ENCODE results near the gene CAPN15.
A peak's percentile ranks its signal among the peaks of the same experiment; 100 is the strongest.

The CAPN15 gene

DNA sequence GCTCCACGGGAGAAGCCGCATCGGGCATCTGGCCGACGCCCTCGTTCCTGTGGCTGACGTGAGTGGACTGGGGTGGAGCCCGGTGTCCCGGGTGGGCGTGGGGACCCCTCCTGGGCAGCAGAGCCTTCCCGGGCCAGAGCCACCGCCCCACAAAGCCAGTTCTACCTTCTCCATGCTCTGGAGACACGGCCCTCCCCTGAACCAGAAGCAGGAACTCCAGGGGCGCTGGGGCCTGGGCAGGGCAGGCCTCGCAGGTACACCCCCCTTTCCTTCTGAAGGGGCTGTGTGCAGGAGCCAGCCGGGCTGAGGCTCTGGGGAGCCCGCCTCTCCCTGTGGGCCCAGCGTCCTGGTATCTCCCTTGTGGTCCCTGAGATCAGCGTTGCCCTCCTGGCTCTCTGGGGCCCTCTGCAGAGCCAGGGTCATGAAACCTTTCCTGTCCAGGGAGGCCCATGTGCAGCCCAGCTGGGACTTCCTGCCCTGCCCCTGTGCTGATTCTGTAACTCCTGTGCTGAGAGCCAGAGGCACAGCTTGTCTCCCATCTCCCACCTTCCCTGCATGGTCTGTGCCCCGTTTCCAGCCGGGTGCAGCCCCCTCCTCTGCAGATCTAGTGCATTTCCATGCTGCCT lies 48.8 kb downstream of the CAPN15 start:
- DNase-seq (ENCODE audit: low read depth in 4 of 4, low spot score in 1 of 4), result no peak

- DNase-seq (ENCODE audit: low read depth in 4 of 4, low spot score in 1 of 4), result no peak
These were observed 49.3 kb downstream of the CAPN15 start for GRCh38 chr16:576823-577201.

DNA sequence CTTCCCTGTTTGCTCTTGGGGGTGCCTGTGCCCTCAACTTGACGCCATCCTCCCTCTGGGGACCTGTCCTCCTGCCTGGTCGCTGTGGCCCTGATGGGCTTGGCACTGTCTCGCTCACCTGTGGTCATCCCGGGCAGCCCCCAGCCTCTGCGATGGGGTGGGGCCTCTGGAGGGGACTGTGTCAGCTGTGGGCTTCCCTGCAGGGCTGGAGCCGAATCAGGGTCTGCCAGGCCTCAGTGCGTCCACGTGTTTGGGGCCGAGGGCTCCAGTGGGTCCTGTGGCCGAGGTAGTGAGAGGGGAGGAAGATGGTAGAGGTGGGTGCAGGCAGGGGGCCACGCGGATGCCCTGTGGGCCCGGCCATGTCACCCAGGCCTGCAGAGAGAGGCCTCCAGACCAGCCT lies 50.3 kb downstream of the CAPN15 start:
- no peak for DNase-seq (ENCODE audit: low read depth in 4 of 4, low spot score in 1 of 4)

- no peak for DNase-seq (ENCODE audit: low read depth in 4 of 4, low spot score in 1 of 4)
These were observed 50.8 kb downstream of the CAPN15 start for GRCh38 chr16:578232-578869.

GRCh38 chr16:578870-579405 lies 51.4 kb downstream of the CAPN15 start:
- peak; percentile 32 to 56 (median 34) for DNase-seq (ENCODE audit: low read depth in 4 of 4, low spot score in 1 of 4)

DNA sequence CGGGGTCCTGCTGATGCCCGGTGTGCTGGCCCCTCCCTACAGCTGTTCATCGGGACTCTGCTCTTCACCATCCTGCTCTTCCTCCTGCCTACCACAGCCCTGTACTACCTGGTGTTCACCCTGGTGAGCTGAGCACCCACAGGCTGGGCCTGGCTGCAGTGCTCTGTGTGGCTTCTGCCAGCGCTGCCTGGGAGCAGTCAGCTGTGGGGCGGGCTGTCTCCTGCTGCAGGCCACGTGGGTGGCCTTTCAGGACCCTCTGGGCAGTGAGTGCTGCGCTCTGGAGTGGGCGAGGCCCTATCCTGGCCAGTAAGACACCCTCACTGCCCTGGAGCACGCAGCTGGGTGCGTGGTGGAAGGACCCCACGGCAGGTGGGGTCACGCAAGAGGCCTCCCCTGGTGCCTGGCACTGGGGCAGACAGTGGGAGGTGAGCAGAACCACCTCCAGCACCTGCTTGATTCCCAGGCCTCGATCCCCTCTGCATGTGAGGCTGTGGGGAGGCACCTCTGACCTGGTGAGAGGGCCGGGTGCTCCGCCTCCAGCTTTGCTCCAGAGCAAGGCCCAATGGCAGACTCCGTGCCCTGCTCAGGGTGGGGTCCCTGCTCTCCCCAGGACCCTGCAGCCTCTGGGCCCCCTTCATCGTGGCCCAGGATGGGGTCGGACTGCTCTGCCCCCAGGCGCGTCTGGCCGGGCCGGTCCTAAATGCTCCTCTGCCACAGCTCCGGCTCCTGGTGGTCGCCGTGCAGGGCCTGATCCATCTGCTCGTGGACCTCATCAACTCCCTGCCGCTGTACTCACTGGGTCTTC lies 52.8 kb downstream of the CAPN15 start:
- DNase-seq (ENCODE audit: low read depth in 4 of 4, low spot score in 1 of 4), result no peak

DNA sequence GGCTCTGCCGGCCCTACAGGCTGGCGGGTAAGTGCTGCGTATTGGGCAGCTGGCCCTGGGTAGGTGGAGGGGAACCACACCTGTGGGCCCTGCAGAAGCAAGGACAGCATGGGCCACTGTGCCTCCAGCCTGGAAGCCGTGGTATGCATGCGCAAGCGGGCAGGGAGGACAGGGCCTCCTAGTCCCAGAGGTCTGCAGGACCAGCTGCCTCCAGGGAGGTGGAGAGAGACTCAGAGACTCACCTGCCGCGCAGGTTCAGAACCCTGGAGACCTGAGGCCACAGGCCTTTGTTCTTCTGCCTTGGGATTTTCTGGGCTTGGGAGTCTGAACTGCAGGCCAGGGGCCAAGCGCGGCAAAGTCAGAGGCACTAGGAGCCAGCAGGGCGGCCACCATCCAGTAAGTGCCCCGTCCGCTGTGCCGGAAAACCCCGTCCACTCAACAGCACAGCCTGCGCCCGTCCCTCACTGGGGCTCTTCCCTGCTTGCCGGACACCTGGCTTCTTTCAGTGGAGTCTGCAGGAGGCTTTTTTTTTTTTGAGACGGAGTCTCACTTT lies 53.5 kb downstream of the CAPN15 start:
- no peak for DNase-seq (ENCODE audit: low read depth in 4 of 4, low spot score in 1 of 4)

DNA sequence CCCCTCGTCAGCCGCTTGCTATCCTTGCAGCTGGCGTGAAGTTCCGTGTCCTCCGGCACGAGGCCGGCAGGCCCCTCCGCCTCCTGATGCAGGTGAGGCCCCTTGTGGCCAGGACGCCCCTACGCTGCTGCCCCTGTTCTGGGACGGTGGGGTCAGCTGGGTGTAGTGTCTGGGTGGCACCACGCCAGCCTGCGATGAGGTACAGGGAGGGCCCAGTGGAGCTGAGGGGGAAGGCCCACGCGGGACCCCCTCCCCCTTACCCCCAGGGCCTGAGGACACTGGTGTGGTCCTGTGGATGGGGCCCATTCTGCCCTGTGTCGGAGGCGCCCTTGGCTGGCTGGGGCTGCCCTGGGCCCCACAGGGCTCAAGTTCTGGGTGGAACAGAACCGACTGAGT lies 54.7 kb downstream of the CAPN15 start:
- DNase-seq (ENCODE audit: low read depth in 4 of 4, low spot score in 1 of 4), result no peak

GRCh38 chr16:582614-583331 lies 55.3 kb downstream of the CAPN15 start:
- DNase-seq (ENCODE audit: low read depth in 4 of 4, low spot score in 1 of 4), result no peak

DNA sequence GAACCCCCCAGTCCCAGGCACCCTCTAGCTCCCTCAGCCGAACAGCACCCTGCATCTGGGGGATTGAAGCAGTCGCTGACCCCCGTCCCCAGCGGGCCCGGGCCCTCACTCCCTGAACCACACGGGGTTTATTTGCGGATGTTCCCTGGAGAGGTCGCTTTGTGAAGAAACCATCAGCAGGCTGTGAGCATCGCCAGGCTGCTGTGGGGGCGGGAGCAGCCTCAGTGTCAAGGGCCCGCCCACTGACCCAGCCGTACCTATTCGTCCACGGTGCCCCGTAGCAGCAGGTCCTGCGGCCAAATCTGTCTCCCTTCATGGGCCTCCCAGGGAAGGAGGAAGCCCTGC lies 55.9 kb downstream of the CAPN15 start:
- DNase-seq (ENCODE audit: low read depth in 4 of 4, low spot score in 1 of 4), result no peak

DNA sequence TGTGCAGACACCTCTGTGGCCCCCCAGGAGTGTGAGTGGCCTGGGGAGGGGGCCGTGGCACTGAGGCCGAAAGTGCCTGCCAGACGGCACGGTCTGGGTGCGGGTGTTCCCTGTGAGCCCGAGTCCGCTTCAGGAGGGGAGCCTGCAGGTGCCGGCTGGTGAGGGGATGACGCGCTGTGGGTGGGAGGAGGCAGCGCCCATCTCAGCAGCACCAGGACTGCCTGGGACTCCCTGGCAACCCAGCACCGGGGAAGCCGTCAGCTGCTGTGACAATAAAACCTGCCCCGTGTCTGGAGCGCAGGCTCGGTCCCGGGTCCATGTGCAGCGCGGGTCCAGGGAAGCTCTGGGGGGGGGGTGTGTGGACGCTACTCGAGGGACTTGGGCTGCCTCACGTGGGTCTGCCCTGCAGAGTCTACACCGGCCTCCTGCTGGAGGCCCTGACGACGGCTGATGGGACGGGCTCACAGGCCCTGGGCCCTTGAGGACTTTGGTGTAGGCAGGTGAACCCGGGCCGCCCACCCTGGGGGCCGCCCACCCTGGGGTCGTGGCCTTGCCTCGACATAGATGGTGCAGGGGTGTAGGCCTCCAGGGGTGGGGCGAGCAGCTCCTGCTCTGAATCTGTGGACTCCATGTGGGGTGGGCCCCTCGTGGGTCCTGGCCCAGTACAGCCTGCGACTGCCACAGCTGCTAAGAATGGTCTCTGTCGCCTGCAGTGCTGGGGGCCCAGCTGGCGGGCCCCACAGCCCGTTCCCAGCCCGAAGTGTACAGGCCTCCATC lies 56.5 kb downstream of the CAPN15 start:
- no peak for DNase-seq (ENCODE audit: low read depth in 4 of 4, low spot score in 1 of 4)

DNA sequence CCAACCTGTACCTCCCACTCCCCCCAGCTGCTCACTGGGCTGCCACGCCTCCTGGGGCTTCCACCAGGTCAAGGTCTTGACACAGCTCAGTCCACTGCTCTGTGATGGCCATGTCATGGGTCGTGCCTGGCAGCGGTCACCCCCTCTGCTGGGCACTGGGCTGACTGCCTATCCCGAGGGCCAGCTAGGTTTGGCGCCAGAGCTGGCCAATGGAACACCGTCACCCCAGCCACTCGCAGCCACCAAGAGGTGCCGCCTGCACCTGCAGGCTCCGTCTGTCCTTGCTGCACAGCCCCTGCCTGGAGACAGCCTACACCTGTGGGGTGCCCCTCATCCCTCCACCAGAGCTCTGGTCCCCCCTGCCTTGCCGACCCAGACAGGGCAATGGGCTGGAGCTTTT lies 57.8 kb downstream of the CAPN15 start:
- DNase-seq (ENCODE audit: low read depth in 4 of 4, low spot score in 1 of 4), result no peak

DNA sequence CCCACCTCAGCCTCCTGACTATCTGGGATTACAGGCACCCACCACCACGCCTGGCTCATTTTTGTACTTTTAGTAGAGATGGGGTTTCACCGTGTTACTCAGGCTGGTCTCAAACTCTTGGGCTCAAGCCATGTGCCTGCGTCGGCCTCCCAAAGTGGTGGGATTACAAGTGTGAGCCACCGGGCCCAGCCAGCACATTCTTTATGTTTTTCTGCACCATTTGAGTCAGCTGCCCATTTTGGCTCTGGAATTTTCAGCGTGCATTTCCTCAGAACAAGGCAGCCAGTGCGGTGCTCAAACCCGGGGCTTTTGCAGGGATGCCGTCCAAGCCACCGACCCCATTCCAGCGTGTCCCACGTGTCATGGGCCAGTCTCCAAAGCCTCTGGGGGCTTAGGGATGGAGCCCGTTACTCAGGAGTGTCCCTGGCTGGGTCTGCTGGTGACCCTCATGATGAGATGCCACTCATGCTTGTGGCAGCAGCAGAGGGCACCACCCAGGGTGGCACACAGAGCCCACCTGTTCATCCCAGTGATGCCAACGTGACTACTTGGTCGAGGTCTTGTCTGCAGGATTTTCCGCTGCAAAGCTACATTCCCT lies 58.6 kb downstream of the CAPN15 start:
- DNase-seq (ENCODE audit: low read depth in 4 of 4, low spot score in 1 of 4), result no peak

DNA sequence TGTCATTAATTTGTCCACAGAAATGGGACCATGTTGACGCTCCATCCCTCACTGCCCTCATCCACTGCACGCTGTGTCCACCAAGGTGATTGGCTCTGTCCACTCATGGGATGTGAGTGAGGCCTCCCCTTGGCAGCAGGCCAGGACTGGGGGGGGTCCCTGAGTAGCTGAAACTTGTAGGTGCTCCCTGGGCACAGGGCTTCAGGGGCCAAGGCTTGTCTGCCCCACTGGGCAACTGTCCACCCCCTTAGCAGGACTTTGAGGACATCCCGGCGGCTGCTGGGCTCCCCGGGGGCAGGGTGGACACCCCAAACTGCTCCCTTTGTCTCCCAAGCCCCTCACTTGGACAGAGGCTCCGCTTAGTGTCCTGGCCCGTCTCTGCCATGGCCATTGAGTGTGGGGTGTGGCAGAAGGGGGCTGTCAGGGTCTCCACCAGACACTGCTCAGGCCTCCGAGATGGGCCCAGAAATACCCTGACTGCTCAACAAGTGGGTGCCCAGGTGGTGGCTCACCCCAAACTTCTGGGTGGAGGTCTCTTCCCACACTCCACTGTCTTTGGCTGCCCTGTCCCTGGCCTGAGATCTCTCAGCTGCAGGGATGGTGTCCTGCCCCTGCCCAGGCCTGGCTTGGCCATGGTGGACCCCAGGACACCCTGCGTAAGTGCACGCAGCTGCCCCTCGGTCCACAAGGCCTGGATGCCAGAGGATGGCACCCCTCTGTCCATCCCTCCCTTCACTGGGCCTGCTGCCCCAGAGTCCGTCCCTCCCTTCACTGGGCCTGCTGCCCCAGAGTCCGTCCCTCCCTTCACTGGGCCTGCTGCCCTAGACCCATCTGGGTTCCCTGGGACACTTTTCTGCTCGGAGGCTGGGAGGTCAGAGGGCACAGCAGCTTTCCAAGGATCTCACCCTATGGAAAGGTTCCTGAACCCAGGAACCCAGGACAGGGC lies 59.4 kb downstream of the CAPN15 start:
- DNase-seq (ENCODE audit: low read depth in 4 of 4, low spot score in 1 of 4), result no peak

GRCh38 chr16:588639-588888 lies 61.1 kb downstream of the CAPN15 start:
- peak in 3 of 4 experiments; percentile 46 to 52 (median 50) for DNase-seq (ENCODE audit: low read depth in 4 of 4, low spot score in 1 of 4)

GRCh38 chr16:588889-589657 lies 61.6 kb downstream of the CAPN15 start:
- DNase-seq (ENCODE audit: low read depth in 4 of 4, low spot score in 1 of 4), result peak; percentile 91 to 99 (median 95)

DNA sequence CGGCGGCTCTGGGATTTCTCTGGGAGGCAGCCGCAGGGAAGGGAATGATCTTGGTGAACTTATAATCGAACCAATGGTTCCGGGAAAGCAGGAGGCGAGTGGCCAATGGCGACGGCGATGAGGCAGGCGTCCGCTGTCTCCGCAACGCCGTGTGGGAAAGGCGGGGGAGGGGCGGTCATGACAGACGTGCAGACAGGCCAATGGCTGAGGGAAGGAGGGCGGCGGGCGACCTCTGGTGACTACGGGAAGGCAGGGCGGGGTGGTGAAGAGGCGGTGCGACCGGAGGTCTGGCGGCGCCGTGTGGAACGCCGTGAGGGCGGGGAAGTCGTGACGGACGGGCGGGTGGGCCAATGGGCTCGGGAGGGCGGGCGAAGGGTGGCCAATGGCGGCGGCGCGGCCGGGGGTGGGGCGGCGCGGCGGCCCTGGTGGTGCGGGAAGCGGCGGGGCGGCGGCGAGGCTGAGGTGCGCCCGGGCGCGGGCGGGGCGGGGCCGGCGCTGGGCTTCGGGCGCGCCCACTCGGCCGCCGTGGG lies 62.2 kb downstream of the CAPN15 start, which contains the start of gene RAB40C:
TSS of gene RAB40C (plus strand) at position 409 of the 530 bp plus-strand sequence. CDS start 226 bp downstream, outside the sequence.
- peak; percentile 97 to 99 (median 98) for DNase-seq (ENCODE audit: low read depth in 4 of 4, low spot score in 1 of 4)

DNA sequence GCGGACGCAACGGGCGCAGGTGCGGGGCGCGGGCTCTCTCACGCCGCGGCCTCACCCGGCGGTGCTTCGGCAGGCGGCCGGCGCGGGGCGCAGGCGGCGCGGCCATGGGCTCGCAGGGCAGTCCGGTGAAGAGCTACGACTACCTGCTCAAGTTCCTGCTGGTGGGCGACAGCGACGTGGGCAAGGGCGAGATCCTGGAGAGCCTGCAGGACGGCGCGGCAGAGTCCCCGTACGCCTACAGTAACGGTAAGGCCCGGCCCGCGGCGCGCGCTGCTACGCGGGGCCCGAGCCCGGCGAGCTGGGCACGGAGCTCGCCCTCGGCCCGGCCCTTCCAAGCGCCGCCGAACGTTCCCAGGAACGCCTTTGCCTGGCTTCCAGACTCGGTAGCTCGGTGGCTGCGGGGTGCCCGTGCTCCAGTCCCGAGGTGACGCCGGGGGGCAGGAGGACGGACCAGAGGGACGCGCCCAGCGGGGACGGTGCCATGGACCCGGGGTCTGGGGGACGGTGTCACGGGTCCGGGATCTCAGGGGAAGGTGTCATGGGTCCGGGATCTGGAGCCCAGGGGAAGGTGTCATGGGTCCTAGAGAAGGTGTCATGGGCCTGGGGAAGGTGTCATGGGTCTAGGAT lies 62.8 kb downstream of the CAPN15 start:
- DNase-seq (ENCODE audit: low read depth in 4 of 4, low spot score in 1 of 4), result no peak
